Activated T-helper 1 cell treated with Interleukin-2 at 50 U/mL for 16 hours (primary cell): ENCODE data around the gene KCNJ14.
A peak's percentile ranks its signal among the peaks of the same experiment; 100 is the strongest.
"Not testable (repeated sequence)": the region's sequence is repeated elsewhere in the genome, so short reads cannot be mapped to it uniquely, and the experiment has no call there.

ENCODE experiments used
- DNase-seq: peaks from one replicate; pipeline ENCODE4 v3.0.0-alpha.2; 2020; ENCODE audit warnings: low read depth

Gene KCNJ14

GRCh38 chr19:48471836-48472235, 16.5 kb downstream of the KCNJ14 start:
- DNase-seq = no peak

- DNase-seq = no peak
Observed at GRCh38 chr19:48473161-48473966, 18.0 kb downstream of the KCNJ14 start.

GRCh38 chr19:48474084-48474592, 18.8 kb downstream of the KCNJ14 start:
- no peak for DNase-seq

DNA sequence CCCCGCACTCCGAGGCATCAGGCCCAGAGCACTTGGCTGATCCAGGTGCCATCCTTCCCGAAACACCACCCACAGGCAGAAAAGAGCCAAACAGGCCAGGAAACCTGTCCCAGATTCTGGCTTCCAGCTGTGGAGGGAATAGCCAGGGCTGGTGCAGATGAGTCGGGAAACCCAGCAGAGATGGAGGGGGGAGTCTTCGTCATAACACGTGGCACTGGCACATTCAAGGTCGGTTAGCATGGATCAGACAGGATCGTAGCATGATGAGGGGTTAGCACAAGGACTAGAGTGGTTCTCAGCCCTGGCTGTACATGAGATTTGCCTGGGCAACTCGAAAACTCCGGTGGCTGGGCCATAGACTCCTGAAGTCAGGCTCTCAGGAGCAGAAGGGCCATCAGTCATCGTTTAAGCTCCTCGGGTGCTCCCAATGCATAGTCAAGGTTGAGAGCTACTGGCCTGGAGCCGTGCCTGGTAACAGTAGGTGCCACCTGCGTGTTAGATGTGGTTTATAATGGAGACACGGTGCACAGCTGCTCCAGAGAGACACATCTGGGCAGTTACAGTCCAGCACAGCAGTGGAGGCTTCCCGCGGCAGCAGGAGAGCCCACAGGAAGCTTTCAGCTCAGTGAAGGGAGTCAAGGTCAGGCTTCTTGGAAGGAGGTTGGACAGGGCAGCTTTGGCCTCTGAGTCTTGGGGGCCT, 20.1 kb downstream of the KCNJ14 start:
- no peak for DNase-seq

DNA sequence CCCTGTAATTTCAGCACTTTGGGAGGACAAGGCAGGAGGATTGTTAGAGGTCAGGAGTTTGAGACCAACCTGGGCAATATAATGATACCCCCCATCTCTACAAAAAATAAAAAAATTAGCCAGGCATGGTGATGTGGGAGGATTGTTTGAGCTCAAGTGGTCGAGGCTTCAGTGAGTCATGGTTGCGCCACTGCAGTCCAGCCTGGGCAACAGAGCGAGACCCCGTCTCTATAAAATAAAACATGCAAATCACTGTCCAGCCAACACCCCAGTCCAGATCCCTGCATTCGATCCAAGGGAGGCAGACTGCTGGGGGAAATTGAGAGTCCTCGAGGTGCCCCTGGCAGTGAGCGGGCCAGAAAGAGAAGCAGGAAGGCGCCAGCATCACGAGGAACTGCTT, 20.8 kb downstream of the KCNJ14 start:
- no peak for DNase-seq

DNA sequence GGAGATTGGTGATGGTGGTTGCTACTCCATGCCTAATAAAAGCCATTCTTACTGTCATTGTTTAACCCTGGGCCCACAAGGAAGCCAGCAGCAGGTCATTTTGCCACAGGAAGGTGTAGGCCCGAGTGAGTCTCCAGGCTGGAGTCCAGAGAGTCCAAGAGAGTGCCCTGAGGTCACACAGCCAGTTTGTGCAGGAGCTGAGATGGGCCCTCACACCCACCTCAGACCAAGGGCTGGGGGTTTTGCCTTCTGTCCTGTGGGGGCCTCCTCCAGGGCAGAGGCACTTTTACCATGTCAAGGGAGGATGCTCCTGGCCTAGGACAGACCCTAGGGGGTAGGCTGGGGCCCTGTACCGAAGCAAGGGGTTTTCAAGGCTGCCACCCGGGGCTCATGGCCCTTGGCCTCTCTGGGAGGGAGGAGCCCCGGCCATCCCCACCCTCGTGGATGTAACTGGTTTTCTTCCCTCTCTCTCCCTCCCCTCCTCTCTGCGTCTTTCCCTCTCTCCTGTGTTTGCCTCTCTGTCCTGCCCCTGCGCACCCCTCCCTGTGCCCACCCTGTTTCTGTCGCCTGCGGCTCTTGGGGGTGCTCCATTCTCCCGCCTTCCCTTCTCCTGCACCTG, 21.8 kb downstream of the KCNJ14 start:
- DNase-seq = no peak

GRCh38 chr19:48477698-48478338, 22.4 kb downstream of the KCNJ14 start:
- no peak for DNase-seq

DNA sequence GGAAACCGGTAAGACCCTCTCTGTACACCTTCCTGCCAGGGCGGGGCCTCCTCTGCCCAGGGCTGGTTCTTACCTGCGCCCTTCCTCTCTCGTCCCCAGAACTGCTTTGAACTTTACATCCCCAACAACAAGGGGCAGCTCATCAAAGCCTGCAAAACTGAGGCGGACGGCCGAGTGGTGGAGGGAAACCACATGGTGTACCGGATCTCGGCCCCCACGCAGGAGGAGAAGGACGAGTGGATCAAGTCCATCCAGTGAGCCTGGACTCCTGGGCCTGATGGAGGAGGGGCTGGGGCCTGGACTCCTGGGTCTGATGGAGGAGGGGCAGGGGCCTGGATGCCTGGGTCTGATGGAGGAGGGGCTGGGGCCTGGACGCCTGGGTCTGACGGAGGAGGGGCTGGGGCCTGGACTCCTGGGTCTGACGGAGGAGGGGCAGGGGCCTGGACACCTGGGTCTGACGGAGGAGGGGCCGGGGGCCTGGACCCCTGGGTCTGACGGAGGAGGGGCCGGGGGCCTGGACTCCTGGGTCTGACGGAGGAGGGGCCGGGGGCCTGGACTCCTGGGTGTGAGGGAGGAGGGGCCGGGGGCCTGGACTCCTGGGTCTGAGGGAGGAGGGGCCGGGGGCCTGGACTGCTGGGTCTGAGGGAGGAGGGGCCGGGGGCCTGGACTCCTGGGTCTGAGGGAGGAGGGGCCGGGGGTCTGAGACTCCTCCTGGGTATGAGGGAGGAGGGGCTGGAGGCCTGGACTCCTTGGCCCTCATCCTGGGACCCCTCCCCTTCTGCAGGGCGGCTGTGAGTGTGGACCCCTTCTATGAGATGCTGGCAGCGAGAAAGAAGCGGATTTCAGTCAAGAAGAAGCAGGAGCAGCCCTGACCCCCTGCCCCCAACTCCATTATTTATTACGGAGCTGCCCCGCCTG, 23.2 kb downstream of the KCNJ14 start:
- no peak for DNase-seq

GRCh38 chr19:48479686-48480085, 24.3 kb downstream of the KCNJ14 start:
- no peak for DNase-seq

DNA sequence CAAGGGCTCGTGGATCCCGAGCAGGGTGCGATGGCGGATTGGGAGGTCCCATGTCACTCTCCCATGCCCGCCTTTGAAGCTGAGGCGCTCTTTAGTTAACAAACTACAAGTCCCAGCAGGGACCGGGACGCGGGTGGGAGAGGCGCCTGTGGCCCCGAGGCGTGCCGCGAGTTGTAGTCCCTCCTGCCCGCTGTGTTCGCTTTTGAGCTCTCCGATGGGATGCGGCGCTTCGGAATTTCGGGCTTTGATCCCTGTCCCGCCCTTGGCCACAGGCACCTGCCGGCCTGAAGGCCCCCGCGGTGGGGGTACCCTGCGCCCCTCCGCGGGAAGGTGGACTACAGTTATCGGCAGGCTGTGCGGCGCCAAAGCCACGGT, 24.8 kb downstream of the KCNJ14 start:
- DNase-seq = no peak

GRCh38 chr19:48480558-48481500, 25.5 kb downstream of the KCNJ14 start:
- peak; percentile 52 for DNase-seq

GRCh38 chr19:48481846-48482639, 26.7 kb downstream of the KCNJ14 start:
- no peak for DNase-seq

DNA sequence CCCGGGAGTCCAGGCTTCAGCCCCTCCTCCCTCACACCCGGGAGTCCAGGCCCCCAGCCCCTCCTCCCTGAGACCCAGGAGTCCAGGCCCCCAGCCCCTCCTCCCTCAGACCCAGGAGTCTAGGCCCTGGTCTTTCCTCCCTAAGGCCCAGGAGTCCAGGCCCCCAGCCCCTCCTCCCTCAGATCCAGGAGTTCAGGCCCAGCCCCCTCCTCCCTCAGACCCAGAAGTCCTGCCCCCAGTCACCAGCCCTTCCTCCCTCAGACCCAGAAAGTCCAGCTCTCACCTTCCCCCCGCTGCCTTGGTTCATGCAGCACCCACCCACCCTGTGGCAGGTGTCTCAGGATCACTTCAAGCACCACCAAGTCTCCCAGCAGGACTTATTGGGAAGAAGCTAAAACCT, 27.9 kb downstream of the KCNJ14 start:
- no peak for DNase-seq

DNA sequence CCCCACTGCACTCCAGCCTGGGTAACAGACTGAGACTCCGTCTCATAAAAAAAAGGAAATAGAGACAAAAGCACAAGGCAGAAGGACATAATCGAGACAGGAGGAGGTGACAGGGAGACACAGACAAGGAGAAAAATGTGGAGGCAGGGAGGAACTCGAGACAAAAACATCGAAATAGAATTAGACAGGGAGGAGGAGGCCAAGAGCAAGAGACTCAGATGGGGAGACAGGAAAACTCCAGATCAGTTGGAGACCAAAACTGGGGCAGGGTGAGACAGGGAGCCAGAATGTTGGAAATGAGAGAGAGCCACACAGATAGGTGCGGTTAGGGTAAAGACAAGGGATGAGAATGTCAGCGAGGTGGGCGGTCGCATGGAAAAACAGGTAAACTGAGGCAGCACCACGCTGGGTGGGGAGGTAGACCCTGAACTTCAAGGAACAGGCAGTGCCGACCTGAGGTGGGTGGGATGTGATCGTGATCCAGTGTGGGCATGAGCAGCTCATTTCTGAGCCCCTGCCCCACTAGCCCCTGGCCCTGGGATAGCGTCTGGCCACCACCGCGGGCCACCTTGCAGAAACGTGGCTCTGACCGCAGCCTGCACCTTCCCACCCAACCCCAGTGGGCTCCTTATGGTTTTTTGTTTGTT, 29.0 kb downstream of the KCNJ14 start:
- no peak for DNase-seq

GRCh38 chr19:48484931-48485612, 29.7 kb downstream of the KCNJ14 start:
- no peak for DNase-seq

- DNase-seq = not testable (repeated sequence)
Observed at GRCh38 chr19:48486706-48487105, 31.3 kb downstream of the KCNJ14 start.

DNA sequence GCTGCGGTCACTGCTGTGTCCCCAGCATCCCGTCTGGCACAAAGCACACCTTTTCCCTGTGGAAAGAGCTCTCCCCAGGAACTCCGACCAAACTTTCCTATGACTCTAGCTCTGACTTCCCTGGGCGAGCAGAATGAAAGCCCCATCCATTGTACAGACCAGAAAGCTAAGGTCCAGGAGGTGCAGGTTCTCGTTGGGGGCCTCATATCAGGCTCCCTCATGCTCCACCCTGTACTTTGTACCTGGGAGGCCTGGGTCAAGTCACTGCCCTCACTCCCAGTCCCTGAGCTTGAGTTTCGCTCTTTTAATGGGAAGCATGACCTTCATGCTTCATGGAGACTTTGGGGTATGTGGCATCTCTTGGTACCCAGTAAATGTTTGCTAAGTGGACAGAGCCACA, 32.2 kb downstream of the KCNJ14 start:
- DNase-seq = no peak

GRCh38 chr19:48487948-48488347, 32.6 kb downstream of the KCNJ14 start:
- no peak for DNase-seq
